ENCODE results near the gene CBLN3. TPM values are rescaled to one million over a fixed set of nuclear protein-coding genes. Genes with fewer than 3 reads are reported as not detected.
A peak's percentile ranks its signal among the peaks of the same experiment; 100 is the strongest.

CBLN3 gene
- total RNA-seq, 2 experiments from 2014 or later = 7.7 to 8.6 TPM

DNA sequence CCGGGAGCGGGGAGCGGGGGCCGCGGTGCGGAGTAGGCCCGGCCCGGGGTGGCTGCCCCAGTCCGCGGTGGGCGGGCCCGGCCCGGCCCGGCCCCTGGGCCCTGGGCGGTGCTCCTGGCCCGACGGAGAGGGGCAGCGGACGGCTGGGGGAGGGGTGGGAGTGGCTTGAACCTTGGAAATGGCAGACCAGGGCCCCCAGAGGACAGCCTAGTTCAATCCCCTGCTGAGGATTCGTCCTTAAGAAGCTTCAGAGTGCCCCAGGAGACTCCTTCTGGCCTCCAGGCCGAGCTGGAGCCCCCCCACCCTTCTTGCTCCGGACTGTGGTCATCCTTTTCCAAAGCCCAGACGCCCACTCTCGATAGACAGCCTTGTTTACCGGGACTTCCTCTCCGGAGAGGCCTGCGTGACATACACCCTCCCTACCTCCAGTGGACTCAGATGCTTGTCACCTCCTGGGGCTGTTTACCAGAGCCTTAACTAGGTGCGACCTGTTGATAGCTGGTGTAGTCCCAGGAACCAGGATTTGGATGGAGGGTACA, 744 bp upstream of the CBLN3 start:
- CTCF ChIA-PET = interaction anchor here (0.9 to 18.0 kb wide), 14 partner anchors 8 to 187 kb away, joined by 4 to 617 read pairs (median 19); partner anchors contain the start of genes ADCY4, CIDEB, RIPK3 and SDR39U1
- Mint-ChIP-seq H3K4me1 (ENCODE audit: low read depth) (peaks cover 50% of the 10 kb centered on the region), H3K27ac (peak overlapping the region; percentile 97), H3K9me3 (no peaks in the 10 kb centered on the region), H3K27me3 (ENCODE audit: low read depth) (no peaks in the 10 kb centered on the region), H3K4me3 (peak overlapping the region; percentile 95), H3K36me3 (ENCODE audit: low read depth) (peaks cover 15% of the 10 kb centered on the region)
- peak; percentile 71 for DNase-seq
- intact Hi-C loops (cut with micrococcal nuclease) = loop anchor here (1.0 to 2.0 kb wide), 4 partner anchors 31 to 289 kb away; partner anchors contain the start of genes EMC9, GMPR2, NEDD8 and NYNRIN

DNA sequence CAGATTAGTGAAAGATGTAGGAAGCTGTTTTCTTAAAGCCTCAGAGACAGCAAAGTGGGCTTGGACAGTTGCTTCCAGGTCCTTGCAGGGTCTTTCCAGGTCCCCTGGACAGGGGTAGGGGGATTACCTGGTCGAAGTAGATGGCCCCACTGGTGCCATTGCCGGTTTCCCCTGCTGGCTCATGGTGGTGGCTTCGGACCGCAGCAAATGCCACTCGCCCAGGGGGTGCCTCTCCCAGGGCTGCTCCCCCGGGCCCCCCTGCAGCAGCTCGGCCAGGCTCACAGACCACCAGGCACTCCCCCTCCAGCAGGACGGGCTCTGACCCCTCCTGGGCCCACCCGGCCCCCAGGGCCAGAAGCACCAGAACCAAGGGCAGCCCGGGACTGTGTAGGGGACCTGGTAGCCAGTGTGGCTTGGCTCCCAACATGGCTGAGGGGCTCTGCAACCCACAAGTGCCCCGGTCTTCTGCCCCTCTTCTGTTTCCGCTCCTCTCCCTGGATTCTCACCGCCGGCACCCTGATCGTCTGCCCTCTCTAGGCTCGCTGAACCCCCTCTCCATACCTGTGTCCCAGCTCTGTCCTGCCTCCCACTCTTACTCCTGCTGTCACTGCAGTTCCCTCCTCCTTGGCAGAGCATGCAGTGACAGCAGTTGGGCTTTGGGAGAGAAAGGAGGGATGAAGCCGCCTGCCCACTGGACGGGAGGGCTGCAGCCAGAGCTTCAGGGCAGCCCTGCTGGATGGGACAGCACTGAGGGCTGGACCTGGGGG, 657 bp downstream of the CBLN3 start:
- Mint-ChIP-seq H3K9me3 (no peaks in the 10 kb centered on the region), H3K4me3 (peak overlapping the region; percentile 89), H3K27ac (peak overlapping the region; percentile 91), H3K27me3 (ENCODE audit: low read depth) (no peaks in the 10 kb centered on the region), H3K36me3 (ENCODE audit: low read depth) (peaks cover 15% of the 10 kb centered on the region), H3K4me1 (ENCODE audit: low read depth) (peaks cover 52% of the 10 kb centered on the region)
- DNase-seq = no peak
- CTCF ChIA-PET = interaction anchor here (0.9 to 18.0 kb wide), 3 partner anchors 63 to 154 kb away, joined by 4 to 617 read pairs (median 52); partner anchors contain the start of genes ADCY4 and RIPK3
- intact Hi-C loops (cut with micrococcal nuclease) = no loop called here

DNA sequence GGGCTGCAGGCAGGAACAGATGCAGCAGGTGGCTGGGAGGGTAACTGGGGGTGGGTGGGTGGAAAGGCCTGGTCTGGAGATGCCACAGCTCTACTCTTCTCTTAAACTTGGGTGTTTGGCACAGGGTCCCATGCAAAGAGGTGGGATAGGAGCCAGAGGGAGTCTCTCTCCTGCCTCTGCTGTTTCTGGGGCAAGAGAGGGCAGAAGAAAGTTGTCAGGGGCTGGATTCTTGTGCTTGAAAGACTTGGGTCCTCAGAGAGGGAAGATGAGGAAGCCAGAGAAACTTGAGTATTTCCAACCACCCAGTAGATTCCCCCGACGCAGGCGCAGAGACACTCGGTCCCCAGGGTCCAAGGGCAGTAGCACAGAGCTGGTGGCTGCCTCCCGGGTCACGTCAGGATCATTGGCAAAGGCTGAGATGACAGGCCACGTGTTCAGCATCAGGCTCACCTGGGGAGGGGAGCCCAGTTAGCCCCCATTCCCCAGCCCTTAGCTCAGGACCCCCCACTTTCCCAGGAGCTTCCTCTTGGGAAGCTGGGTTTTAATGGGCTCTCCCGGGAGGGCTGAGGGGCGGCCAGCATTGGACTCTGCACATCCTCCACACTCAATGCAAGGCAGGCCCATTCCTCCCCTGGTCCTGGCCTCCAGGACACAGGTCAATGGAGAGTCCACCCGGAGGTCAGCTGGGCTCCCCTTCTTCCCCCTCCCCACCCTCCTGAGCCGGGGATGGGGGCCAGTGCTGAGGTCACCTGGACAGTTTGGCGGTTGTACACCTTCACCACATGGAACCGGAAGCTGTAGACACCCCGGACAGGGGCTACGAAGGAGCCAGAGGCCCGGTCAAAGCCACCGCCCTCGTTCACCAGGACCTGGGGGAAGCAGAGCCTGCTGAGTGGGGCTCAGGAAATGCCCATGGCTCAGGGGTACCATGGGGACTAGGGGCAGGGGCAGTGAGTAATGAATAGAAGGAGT, 1.6 kb downstream of the CBLN3 start:
- no peaks in the 10 kb centered on the region for H3K9me3 Mint-ChIP-seq
- no peak overlapping the region for H3K27ac Mint-ChIP-seq
- DNase-seq = no peak
- H3K4me3 Mint-ChIP-seq = peak overlapping the region; percentile 32
- peaks cover 10% of the 10 kb centered on the region for H3K36me3 Mint-ChIP-seq (ENCODE audit: low read depth)
- intact Hi-C loops (cut with micrococcal nuclease) = no loop called here
- CTCF ChIA-PET = interaction anchor here (0.6 to 18.0 kb wide), 3 partner anchors 8 to 98 kb away, joined by 5 to 617 read pairs (median 7); partner anchors contain the start of genes ADCY4 and RIPK3
- peaks cover 47% of the 10 kb centered on the region for H3K4me1 Mint-ChIP-seq (ENCODE audit: low read depth)
- H3K27me3 Mint-ChIP-seq (ENCODE audit: low read depth) = no peaks in the 10 kb centered on the region

DNA sequence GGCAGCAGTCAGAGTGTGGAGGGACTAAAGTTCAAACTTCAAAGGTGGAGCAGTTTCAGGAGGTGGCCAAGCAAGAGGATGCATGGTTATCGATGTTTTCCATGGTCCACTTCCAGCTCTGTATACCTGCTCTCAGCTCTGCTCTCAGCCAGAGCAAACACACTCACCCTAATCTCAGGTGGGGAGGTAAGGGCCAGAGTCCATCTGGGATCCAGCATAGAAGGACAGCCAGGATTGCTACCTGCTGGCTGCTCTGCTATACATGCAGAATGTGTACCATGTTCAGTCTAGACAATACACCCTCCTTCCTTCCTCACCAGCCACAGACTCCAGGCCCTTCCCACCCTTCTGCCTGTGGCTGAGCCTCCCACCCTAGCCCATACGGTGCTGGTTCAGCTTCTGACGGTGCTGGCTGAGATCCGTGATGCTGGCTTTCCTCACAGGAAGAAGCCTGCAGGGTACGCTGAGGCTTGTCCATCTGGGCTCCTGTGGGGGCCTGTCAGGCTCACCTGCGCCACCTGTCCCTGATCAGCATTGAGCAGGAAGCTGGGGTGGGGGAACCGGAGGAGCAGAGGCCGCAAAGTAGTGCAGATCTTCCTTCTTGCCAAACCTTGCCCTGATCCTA, 2.4 kb downstream of the CBLN3 start:
- Mint-ChIP-seq H3K9me3 (no peaks in the 10 kb centered on the region), H3K36me3 (ENCODE audit: low read depth) (peaks cover 9% of the 10 kb centered on the region), H3K27ac (peak overlapping the region; percentile 48), H3K27me3 (ENCODE audit: low read depth) (no peaks in the 10 kb centered on the region), H3K4me1 (ENCODE audit: low read depth) (peaks cover 46% of the 10 kb centered on the region), H3K4me3 (no peak overlapping the region)
- no peak for DNase-seq
- CTCF ChIA-PET = interaction anchor here (1.3 to 18.0 kb wide), 2 partner anchors 9 to 97 kb away, joined by 7 to 617 read pairs; partner anchors contain the start of genes ADCY4 and RIPK3
- intact Hi-C loops (cut with micrococcal nuclease) = no loop called here

DNA sequence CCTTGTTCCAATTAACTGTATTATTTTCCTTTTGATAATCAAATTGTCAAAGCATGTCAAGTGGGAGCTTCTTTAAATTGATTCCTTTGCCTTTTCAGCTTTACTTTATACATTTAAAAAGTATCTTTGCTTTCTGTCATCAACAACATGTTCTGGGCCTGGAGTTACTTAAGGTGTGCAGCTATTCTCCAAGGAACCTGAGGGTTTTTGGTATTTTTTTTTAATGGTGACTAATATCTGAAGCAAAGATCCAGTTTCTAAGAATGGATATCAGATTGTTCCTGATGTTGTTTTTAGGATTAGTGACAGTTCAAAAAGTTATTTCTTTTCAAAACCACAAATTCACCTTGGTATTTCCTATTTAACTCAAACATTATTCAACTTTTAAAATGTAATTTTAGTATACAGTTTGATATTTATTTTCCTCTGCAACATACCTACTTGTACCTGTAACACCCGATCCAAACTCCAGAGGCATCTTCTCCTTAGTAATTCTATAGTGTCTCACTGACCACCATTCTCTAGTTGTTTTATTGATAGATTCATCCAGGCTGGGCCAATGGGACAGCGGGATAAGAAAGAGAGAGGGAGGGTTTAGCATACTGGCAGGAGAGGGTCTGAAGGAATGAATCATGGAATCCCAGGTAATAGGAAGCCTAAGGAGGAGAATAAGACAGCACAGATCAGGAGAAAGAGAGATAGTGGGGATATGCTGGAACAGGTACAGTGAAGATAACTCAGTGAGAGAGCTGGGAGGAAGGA, 3.1 kb downstream of the CBLN3 start:
- intact Hi-C loops (cut with micrococcal nuclease) = no loop called here
- H3K36me3 Mint-ChIP-seq (ENCODE audit: low read depth) = peaks cover 3% of the 10 kb centered on the region
- no peak overlapping the region for H3K4me3 Mint-ChIP-seq

DNA sequence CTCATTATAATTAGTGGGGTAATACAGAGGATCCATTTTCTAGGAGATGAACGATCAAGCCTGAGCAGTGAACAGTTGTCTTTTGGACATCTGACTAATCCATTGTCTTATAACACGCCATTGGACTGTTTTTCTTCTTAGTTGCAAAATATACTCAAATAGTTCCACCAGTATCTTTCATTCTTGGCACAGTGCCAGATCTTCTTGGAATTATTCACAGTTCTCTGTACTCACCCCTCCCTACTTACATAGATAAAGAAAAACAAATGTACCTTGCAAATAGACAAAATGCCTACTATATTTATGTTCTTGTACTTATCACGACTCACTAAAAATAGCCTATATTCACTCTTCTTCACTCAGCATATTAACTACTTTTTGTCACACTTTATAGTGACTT, 3.8 kb downstream of the CBLN3 start:
- intact Hi-C loops (cut with micrococcal nuclease) = no loop called here
- Mint-ChIP-seq H3K4me1 (ENCODE audit: low read depth) (peaks cover 36% of the 10 kb centered on the region), H3K36me3 (ENCODE audit: low read depth) (no peaks in the 10 kb centered on the region), H3K9me3 (no peaks in the 10 kb centered on the region), H3K4me3 (no peak overlapping the region), H3K27me3 (ENCODE audit: low read depth) (no peaks in the 10 kb centered on the region), H3K27ac (no peak overlapping the region)
- CTCF ChIA-PET = interaction anchor here (0.6 to 18.0 kb wide), 6 partner anchors 11 to 118 kb away, joined by 4 to 617 read pairs (median 10); partner anchors contain the start of genes ADCY4, CIDEB and RIPK3
- DNase-seq = no peak

More for the DNA sequence above, 3.1 kb downstream of the CBLN3 start:
- no peak for DNase-seq
- Mint-ChIP-seq H3K27me3 (ENCODE audit: low read depth) (no peaks in the 10 kb centered on the region), H3K4me1 (ENCODE audit: low read depth) (peaks cover 40% of the 10 kb centered on the region), H3K27ac (peak overlapping the region; percentile 48), H3K9me3 (no peaks in the 10 kb centered on the region)
- CTCF ChIA-PET = interaction anchor here (1.3 to 18.0 kb wide), 5 partner anchors 10 to 118 kb away, joined by 7 to 617 read pairs (median 13); partner anchors contain the start of genes ADCY4, CIDEB and RIPK3

DNA sequence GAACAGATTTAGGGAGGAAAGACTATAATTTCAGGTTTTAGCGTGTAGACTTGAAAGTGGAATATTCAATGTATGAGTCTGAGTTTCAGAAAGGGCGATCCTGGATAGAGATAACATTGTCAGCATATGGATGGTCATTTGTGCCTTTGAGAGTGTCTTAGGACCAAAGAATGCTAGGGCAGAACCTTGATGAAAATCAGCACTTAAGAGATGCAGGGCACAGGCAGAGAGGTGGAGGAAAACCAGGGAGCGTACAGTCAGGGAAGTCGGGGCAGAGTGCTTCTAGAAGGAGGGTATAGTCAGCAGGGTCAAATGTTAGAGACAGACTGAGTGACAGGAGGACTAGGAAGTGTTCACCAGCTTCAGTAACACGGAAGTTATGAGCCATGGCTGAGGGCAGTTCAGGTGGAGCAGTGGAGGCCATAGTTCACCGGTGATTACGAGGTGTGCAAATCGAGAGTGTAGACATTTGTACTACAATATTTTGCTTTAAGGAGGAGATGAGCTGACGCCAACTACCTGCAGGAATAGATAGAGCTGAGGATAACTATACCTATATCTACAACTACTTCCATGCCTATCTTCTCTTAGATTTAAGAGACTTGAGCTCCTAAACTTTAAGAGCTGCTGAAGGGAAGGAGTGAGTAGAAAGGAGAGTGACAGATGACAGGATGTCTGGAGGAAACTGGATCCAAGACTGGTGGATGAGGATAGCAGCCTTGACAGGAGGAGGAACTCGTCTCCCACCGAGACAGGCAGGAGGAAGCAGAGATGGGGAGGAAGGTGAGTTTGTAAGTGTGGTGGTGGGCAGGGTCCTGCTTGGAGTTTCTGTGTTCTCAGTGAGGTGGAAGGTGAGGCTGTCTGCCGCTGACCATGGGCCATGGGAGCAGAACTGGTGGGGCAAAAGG, 6.5 kb downstream of the CBLN3 start:
- Mint-ChIP-seq H3K27me3 (ENCODE audit: low read depth) (no peaks in the 10 kb centered on the region), H3K27ac (no peak overlapping the region), H3K4me1 (ENCODE audit: low read depth) (peaks cover 23% of the 10 kb centered on the region), H3K36me3 (ENCODE audit: low read depth) (no peaks in the 10 kb centered on the region), H3K4me3 (no peak overlapping the region), H3K9me3 (no peaks in the 10 kb centered on the region)
- no peak for DNase-seq
- CTCF ChIA-PET = interaction anchor here (1.0 to 18.0 kb wide), 6 partner anchors 9 to 93 kb away, joined by 4 to 617 read pairs (median 13); partner anchors contain the start of genes ADCY4 and RIPK3
- intact Hi-C loops (cut with micrococcal nuclease) = no loop called here

DNA sequence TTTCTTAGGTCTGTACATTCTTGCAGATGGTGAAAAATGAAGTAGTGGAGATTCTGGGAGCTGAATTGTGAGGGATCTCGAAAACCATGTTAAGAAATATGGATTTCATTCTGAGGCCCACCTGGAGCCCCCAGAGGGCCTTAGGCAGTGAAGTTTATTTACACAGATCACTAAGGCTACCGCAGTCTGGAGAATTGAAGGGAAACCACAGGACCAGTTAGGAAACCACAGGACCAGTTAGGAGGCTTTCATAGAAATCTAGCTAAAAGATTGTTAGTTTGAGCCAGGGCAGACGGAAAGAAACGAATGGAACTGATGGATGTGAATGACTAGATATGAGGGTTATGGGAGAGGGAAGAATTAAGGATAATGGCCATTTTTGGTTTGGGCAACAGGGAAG, 7.2 kb downstream of the CBLN3 start:
- H3K4me1 Mint-ChIP-seq (ENCODE audit: low read depth) = peaks cover 20% of the 10 kb centered on the region
- CTCF ChIA-PET = interaction anchor here (2.5 to 18.0 kb wide), 3 partner anchors 9 to 92 kb away, joined by 9 to 617 read pairs (median 17); partner anchors contain the start of genes ADCY4 and RIPK3
- H3K27ac Mint-ChIP-seq = no peak overlapping the region
- DNase-seq = no peak
- no peaks in the 10 kb centered on the region for H3K36me3 Mint-ChIP-seq (ENCODE audit: low read depth)
- intact Hi-C loops (cut with micrococcal nuclease) = no loop called here
- no peak overlapping the region for H3K4me3 Mint-ChIP-seq
- no peaks in the 10 kb centered on the region for H3K9me3 Mint-ChIP-seq
- no peaks in the 10 kb centered on the region for H3K27me3 Mint-ChIP-seq (ENCODE audit: low read depth)

DNA sequence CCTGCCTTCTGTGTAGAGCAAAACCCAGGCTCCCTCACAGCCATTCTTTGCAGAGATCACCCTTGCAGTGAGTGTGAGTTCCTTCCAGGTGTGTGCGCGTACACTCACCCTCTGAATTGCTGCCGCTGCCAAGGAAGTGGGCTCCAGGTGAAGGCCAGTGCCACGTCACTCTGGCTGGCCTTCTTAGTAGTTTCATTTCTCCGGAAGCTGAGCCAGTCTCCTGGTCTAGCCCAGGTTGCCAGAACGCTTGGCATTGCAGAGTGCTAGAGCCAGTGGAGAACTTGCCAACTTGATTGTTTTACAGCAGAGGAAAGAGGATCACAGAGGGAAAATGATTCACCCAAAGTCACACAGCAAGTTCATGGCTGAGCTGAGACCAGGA, 11.0 kb downstream of the CBLN3 start:
- no peak for DNase-seq
- Mint-ChIP-seq H3K36me3 (ENCODE audit: low read depth) (no peaks in the 10 kb centered on the region), H3K4me3 (no peak overlapping the region), H3K4me1 (ENCODE audit: low read depth) (no peaks in the 10 kb centered on the region), H3K27me3 (ENCODE audit: low read depth) (no peaks in the 10 kb centered on the region), H3K9me3 (no peaks in the 10 kb centered on the region), H3K27ac (no peak overlapping the region)
- CTCF ChIA-PET = interaction anchor here (1.0 to 1.6 kb wide), 5 partner anchors 12 to 85 kb away, joined by 3 to 5 read pairs (median 4); partner anchors contain the start of gene RIPK3
- intact Hi-C loops (cut with micrococcal nuclease) = no loop called here

DNA sequence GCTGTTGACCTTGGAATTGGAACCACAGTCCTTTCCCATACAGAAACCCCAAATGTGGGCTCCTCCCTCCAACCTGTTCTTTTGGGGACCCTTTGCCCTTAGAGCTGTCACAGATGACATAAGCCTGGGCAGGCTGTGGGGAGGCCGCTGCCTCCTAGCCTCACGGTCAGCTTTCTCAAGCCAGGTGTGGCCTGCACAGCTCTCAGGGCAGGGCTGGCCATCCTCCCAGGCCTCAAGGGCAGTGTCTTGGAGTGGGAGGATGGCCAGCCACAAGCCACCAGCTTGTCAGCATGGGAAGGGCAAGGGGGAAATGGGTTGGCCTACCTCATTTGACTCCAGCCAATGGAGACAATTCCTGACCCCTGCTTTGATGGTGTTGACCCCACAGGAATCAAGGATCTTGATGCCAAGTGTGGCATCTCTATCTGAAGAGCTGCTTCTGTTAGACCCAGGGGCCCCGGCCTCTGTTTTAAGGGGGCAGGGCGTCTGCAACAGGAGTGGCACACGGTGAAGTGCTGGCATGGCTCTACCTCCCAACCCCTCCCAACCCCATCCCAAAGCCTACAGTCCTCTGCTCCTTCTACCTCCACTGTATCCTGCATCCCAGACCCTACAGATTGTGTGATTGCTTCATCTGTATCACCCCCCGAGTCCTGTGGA, 11.5 kb downstream of the CBLN3 start:
- no peak for DNase-seq
- H3K9me3 Mint-ChIP-seq = no peaks in the 10 kb centered on the region
- intact Hi-C loops (cut with micrococcal nuclease) = no loop called here
- H3K4me1 Mint-ChIP-seq (ENCODE audit: low read depth) = no peaks in the 10 kb centered on the region
- no peaks in the 10 kb centered on the region for H3K36me3 Mint-ChIP-seq (ENCODE audit: low read depth)
- no peak overlapping the region for H3K27ac Mint-ChIP-seq
- no peaks in the 10 kb centered on the region for H3K27me3 Mint-ChIP-seq (ENCODE audit: low read depth)
- no peak overlapping the region for H3K4me3 Mint-ChIP-seq
- CTCF ChIA-PET = interaction anchor here (1.1 to 1.6 kb wide), 3 partner anchors 13 to 85 kb away, joined by 4 read pairs; no protein-coding TSS in a partner anchor
